ENCODE results near the gene FN1.

Gene FN1

GRCh38 chr2:215435870-215436704 lies at the start of gene FN1:
TSS of gene FN1 (minus strand) at chr2:215436068. CDS start at chr2:215435802, 266 bp downstream.
- Histone ChIP-seq H3K4me1 (ENCODE audit: insufficient read depth, low read length) (peaks cover 29% of the 10 kb centered on the region), H3K9me3 (ENCODE audit: low read length) (no peaks in the 10 kb centered on the region), H3K27me3 (ENCODE audit: control insufficient read depth in 1 of 2, insufficient read depth in 2 of 2, low read length in 2 of 2) (no peaks in the 10 kb centered on the region), H3K9ac (ENCODE audit: low read length) (peak within 1 kb of the TSS; percentile 81), H3K4me3 (ENCODE audit: low read depth in 1 of 2, low read length in 2 of 2) (peak within 1 kb of the TSS; percentile 81 to 94), H3K36me3 (ENCODE audit: insufficient read depth, low read length) (peaks cover 23% of the 10 kb centered on the region), H3K27ac (ENCODE audit: low read depth, low read length) (peak within 1 kb of the TSS; percentile 95)

GRCh38 chr2:215485032-215485431 lies 49.2 kb upstream of the FN1 start:
- H3K9me3 ChIP-seq (ENCODE audit: low read length), result no peaks in the 10 kb centered on the region
- no peaks in the 10 kb centered on the region for H3K36me3 ChIP-seq (ENCODE audit: insufficient read depth, low read length)
- H3K4me3 ChIP-seq (ENCODE audit: low read depth in 1 of 2, low read length in 2 of 2), result no peak overlapping the region
- no peak overlapping the region for H3K27ac ChIP-seq (ENCODE audit: low read depth, low read length)
- H3K9ac ChIP-seq (ENCODE audit: low read length), result no peak overlapping the region
- H3K27me3 ChIP-seq (ENCODE audit: control insufficient read depth in 1 of 2, insufficient read depth in 2 of 2, low read length in 2 of 2), result no peaks in the 10 kb centered on the region
- no peaks in the 10 kb centered on the region for H3K4me1 ChIP-seq (ENCODE audit: insufficient read depth, low read length)

- no peaks in the 10 kb centered on the region for H3K27me3 ChIP-seq (ENCODE audit: control insufficient read depth in 1 of 2, insufficient read depth in 2 of 2, low read length in 2 of 2)
These were observed 48.7 kb upstream of the FN1 start for GRCh38 chr2:215484570-215484969.

GRCh38 chr2:215483431-215483830 lies 47.6 kb upstream of the FN1 start:
- Histone ChIP-seq H3K9ac (ENCODE audit: low read length) (no peak overlapping the region), H3K4me1 (ENCODE audit: insufficient read depth, low read length) (no peaks in the 10 kb centered on the region)

More at GRCh38 chr2:215484570-215484969, 48.7 kb upstream of the FN1 start:
- no peak overlapping the region for H3K4me3 ChIP-seq (ENCODE audit: low read depth in 1 of 2, low read length in 2 of 2)
- no peaks in the 10 kb centered on the region for H3K9me3 ChIP-seq (ENCODE audit: low read length)
- H3K9ac ChIP-seq (ENCODE audit: low read length), result no peak overlapping the region
- H3K27ac ChIP-seq (ENCODE audit: low read depth, low read length), result no peak overlapping the region
- H3K36me3 ChIP-seq (ENCODE audit: insufficient read depth, low read length), result no peaks in the 10 kb centered on the region
- no peaks in the 10 kb centered on the region for H3K4me1 ChIP-seq (ENCODE audit: insufficient read depth, low read length)

GRCh38 chr2:215479536-215480240 lies 43.8 kb upstream of the FN1 start:
- Histone ChIP-seq H3K27me3 (ENCODE audit: control insufficient read depth in 1 of 2, insufficient read depth in 2 of 2, low read length in 2 of 2) (no peaks in the 10 kb centered on the region), H3K9me3 (ENCODE audit: low read length) (no peaks in the 10 kb centered on the region), H3K27ac (ENCODE audit: low read depth, low read length) (no peak overlapping the region), H3K9ac (ENCODE audit: low read length) (no peak overlapping the region), H3K36me3 (ENCODE audit: insufficient read depth, low read length) (no peaks in the 10 kb centered on the region), H3K4me3 (ENCODE audit: low read depth in 1 of 2, low read length in 2 of 2) (no peak overlapping the region), H3K4me1 (ENCODE audit: insufficient read depth, low read length) (no peaks in the 10 kb centered on the region)

More at GRCh38 chr2:215483431-215483830, 47.6 kb upstream of the FN1 start:
- Histone ChIP-seq H3K9me3 (ENCODE audit: low read length) (no peaks in the 10 kb centered on the region), H3K36me3 (ENCODE audit: insufficient read depth, low read length) (no peaks in the 10 kb centered on the region), H3K27ac (ENCODE audit: low read depth, low read length) (no peak overlapping the region), H3K27me3 (ENCODE audit: control insufficient read depth in 1 of 2, insufficient read depth in 2 of 2, low read length in 2 of 2) (no peaks in the 10 kb centered on the region), H3K4me3 (ENCODE audit: low read depth in 1 of 2, low read length in 2 of 2) (no peak overlapping the region)

- Histone ChIP-seq H3K36me3 (ENCODE audit: insufficient read depth, low read length) (no peaks in the 10 kb centered on the region), H3K4me1 (ENCODE audit: insufficient read depth, low read length) (no peaks in the 10 kb centered on the region), H3K27ac (ENCODE audit: low read depth, low read length) (no peak overlapping the region), H3K4me3 (ENCODE audit: low read depth in 1 of 2, low read length in 2 of 2) (no peak overlapping the region), H3K9ac (ENCODE audit: low read length) (no peak overlapping the region), H3K9me3 (ENCODE audit: low read length) (no peaks in the 10 kb centered on the region), H3K27me3 (ENCODE audit: control insufficient read depth in 1 of 2, insufficient read depth in 2 of 2, low read length in 2 of 2) (no peaks in the 10 kb centered on the region)
These were observed 43.3 kb upstream of the FN1 start for GRCh38 chr2:215479121-215479520.

GRCh38 chr2:215476424-215476823 lies 40.6 kb upstream of the FN1 start:
- H3K27me3 ChIP-seq (ENCODE audit: control insufficient read depth in 1 of 2, insufficient read depth in 2 of 2, low read length in 2 of 2), result no peaks in the 10 kb centered on the region
- no peaks in the 10 kb centered on the region for H3K4me1 ChIP-seq (ENCODE audit: insufficient read depth, low read length)
- no peaks in the 10 kb centered on the region for H3K36me3 ChIP-seq (ENCODE audit: insufficient read depth, low read length)
- H3K4me3 ChIP-seq (ENCODE audit: low read depth in 1 of 2, low read length in 2 of 2), result no peak overlapping the region
- no peaks in the 10 kb centered on the region for H3K9me3 ChIP-seq (ENCODE audit: low read length)
- H3K9ac ChIP-seq (ENCODE audit: low read length), result no peak overlapping the region
- H3K27ac ChIP-seq (ENCODE audit: low read depth, low read length), result no peak overlapping the region

- H3K9ac ChIP-seq (ENCODE audit: low read length), result no peak overlapping the region
- H3K4me1 ChIP-seq (ENCODE audit: insufficient read depth, low read length), result no peaks in the 10 kb centered on the region
- H3K27me3 ChIP-seq (ENCODE audit: control insufficient read depth in 1 of 2, insufficient read depth in 2 of 2, low read length in 2 of 2), result no peaks in the 10 kb centered on the region
- no peak overlapping the region for H3K4me3 ChIP-seq (ENCODE audit: low read depth in 1 of 2, low read length in 2 of 2)
- no peaks in the 10 kb centered on the region for H3K9me3 ChIP-seq (ENCODE audit: low read length)
- no peaks in the 10 kb centered on the region for H3K36me3 ChIP-seq (ENCODE audit: insufficient read depth, low read length)
- H3K27ac ChIP-seq (ENCODE audit: low read depth, low read length), result no peak overlapping the region
These were observed 30.4 kb upstream of the FN1 start for GRCh38 chr2:215466097-215466909.

GRCh38 chr2:215465256-215465655 lies 29.4 kb upstream of the FN1 start:
- no peak overlapping the region for H3K27ac ChIP-seq (ENCODE audit: low read depth, low read length)
- no peak overlapping the region for H3K9ac ChIP-seq (ENCODE audit: low read length)
- no peaks in the 10 kb centered on the region for H3K27me3 ChIP-seq (ENCODE audit: control insufficient read depth in 1 of 2, insufficient read depth in 2 of 2, low read length in 2 of 2)

GRCh38 chr2:215461836-215462532 lies 26.1 kb upstream of the FN1 start:
- no peaks in the 10 kb centered on the region for H3K9me3 ChIP-seq (ENCODE audit: low read length)
- H3K9ac ChIP-seq (ENCODE audit: low read length), result no peak overlapping the region
- peaks cover 8% of the 10 kb centered on the region for H3K4me1 ChIP-seq (ENCODE audit: insufficient read depth, low read length)
- H3K27me3 ChIP-seq (ENCODE audit: control insufficient read depth in 1 of 2, insufficient read depth in 2 of 2, low read length in 2 of 2), result no peaks in the 10 kb centered on the region
- no peak overlapping the region for H3K4me3 ChIP-seq (ENCODE audit: low read depth in 1 of 2, low read length in 2 of 2)
- H3K36me3 ChIP-seq (ENCODE audit: insufficient read depth, low read length), result no peaks in the 10 kb centered on the region
- H3K27ac ChIP-seq (ENCODE audit: low read depth, low read length), result no peak overlapping the region

More at GRCh38 chr2:215465256-215465655, 29.4 kb upstream of the FN1 start:
- H3K4me3 ChIP-seq (ENCODE audit: low read depth in 1 of 2, low read length in 2 of 2), result no peak overlapping the region
- H3K9me3 ChIP-seq (ENCODE audit: low read length), result no peaks in the 10 kb centered on the region
- H3K4me1 ChIP-seq (ENCODE audit: insufficient read depth, low read length), result peaks cover 8% of the 10 kb centered on the region
- H3K36me3 ChIP-seq (ENCODE audit: insufficient read depth, low read length), result no peaks in the 10 kb centered on the region
